ENCODE results near the gene SSR2. TPM values are rescaled to one million over a fixed set of nuclear protein-coding genes. Genes with fewer than 3 reads are reported as not detected.

The SSR2 gene
- total RNA-seq, 1 donor from 2014 or later = 564 TPM

DNA sequence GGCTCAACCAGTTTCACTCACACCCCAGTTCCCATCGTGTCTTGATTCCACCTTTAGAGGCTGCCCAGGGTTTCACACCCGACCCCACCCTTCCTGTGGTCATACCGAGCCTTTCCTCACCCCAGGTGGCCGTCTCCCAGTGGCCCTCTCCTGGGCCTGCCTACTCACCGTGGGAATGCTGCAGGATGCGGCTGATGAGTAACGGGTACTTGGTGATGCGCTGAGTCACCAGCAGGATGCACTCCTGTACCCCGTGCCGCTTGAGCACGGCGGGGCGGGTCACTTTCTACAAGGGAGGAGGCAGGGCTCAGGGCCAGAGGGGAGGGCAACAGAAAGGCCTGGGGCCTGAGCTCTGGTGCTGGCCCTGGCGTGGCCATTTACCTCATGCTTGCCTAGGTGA is 58.8 kb downstream of the SSR2 start:
- peak; percentile 100 for DNase-seq (ENCODE audit: low read depth)
- peak; percentile 41 for TF ChIP-seq CTCF (IDR thresholded peaks at IDR 0.05; ENCODE audit: insufficient read depth, low read length, severe bottlenecking)
- Histone ChIP-seq H3K27me3 (ENCODE audit: control insufficient read depth, insufficient read depth, low read length) (no peaks in the 10 kb centered on the region), H3K36me3 (ENCODE audit: control insufficient read depth, insufficient read depth, low read length) (peaks cover 50% of the 10 kb centered on the region), H3K4me3 (ENCODE audit: low read depth, low read length) (no peak overlapping the region)
- peak; percentile 32 for FAIRE-seq

DNA sequence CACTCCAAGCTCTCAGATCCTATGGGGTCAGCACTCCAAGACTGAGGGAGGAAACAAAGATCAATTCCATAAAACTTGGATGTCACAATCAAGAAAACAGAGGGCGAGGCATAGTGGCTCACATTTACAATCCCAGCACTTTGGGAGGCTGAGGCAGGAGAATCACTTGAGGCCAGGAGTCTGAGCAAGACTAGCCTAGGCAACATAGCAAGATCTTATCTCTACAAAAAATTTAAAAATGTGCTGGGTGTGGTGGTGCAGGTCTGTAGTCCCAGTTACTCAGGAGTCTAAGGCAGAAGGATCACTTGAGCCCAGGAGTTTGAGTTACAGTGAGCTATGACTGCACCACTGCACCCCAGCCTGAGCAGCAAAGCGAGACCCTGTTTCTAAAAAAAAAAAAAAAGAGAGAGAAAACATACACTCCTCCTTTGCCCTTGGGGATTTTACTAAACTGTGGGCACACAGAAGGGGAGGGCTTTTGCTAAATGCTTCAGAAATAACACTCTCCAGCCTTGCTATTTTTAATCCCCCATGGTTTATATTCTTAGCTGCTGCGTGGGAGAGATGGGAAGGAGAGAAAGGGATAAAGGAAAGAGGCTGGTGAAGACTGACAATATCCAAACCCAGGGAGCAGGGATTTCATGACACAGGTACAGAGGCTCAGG is 60.5 kb downstream of the SSR2 start:
- peaks cover 39% of the 10 kb centered on the region for H3K36me3 ChIP-seq (ENCODE audit: control insufficient read depth, insufficient read depth, low read length)
- no peak for TF ChIP-seq CTCF (IDR thresholded peaks at IDR 0.05; ENCODE audit: insufficient read depth, low read length, severe bottlenecking)
- DNase-seq (ENCODE audit: low read depth) (no peak), FAIRE-seq (no peak)
- no peak overlapping the region for H3K4me3 ChIP-seq (ENCODE audit: low read depth, low read length)
- H3K27me3 ChIP-seq (ENCODE audit: control insufficient read depth, insufficient read depth, low read length) = no peaks in the 10 kb centered on the region

Other genes with a start within 250 kb of the SSR2 start
- 20.1 and 20.5 TPM in 2 replicates for gene GON4L, start 163.7 kb downstream of the SSR2 start, total RNA-seq
- 0.26 and 0.77 TPM in 2 replicates for gene SYT11, start 161.4 kb downstream of the SSR2 start, total RNA-seq
- gene RIT1, start 109.6 kb downstream of the SSR2 start, total RNA-seq = 49.8 and 66.6 TPM in 2 replicates
- 20.3 and 30.3 TPM in 2 replicates for gene KHDC4, start 86.5 kb downstream of the SSR2 start, total RNA-seq
- gene RXFP4, start 79.3 kb downstream of the SSR2 start, total RNA-seq = not detected in 2 replicates
- gene ARHGEF2, start 42.4 kb downstream of the SSR2 start, total RNA-seq = 57.1 and 79.2 TPM in 2 replicates
- gene UBQLN4, start 32.8 kb upstream of the SSR2 start, total RNA-seq = 13.7 and 17.4 TPM in 2 replicates
- 46.6 and 74.6 TPM in 2 replicates for gene LAMTOR2, start 33.8 kb upstream of the SSR2 start, total RNA-seq
- gene RAB25, start 40.2 kb upstream of the SSR2 start, total RNA-seq = 30.3 and 83.7 TPM in 2 replicates
- gene MEX3A, start 61.5 kb upstream of the SSR2 start, total RNA-seq = 0.13 and 0.53 TPM in 2 replicates
- 561 and 638 TPM in 2 replicates for gene LMNA, start 93.8 kb upstream of the SSR2 start, total RNA-seq
- gene SEMA4A, start 132.6 kb upstream of the SSR2 start, total RNA-seq = 1.8 and 16.9 TPM in 2 replicates
- 5.8 and 7.4 TPM in 2 replicates for gene SLC25A44, start 173.2 kb upstream of the SSR2 start, total RNA-seq
- 55.3 and 55.9 TPM in 2 replicates for gene PMF1, start 192.1 kb upstream of the SSR2 start, total RNA-seq
- gene BGLAP, start 221.2 kb upstream of the SSR2 start, total RNA-seq = 0.51 TPM in 1 of 2 replicates, not detected in the other
- 0.26 and 1.3 TPM in 2 replicates for gene PAQR6, start 227.1 kb upstream of the SSR2 start, total RNA-seq